Stimulated activated CD4-positive, alpha-beta T cell treated with anti-CD3 and anti-CD28 coated beads, Interleukin-1b, Interleukin-23, amount 100 ng/mL, for 48 hours (primary cell): ENCODE measurements around the gene DPEP3.

Experiments used
- DNase-seq: peaks from one replicate; pipeline ENCODE4 v3.0.0-alpha.2; 2020

Gene DPEP3

DNA sequence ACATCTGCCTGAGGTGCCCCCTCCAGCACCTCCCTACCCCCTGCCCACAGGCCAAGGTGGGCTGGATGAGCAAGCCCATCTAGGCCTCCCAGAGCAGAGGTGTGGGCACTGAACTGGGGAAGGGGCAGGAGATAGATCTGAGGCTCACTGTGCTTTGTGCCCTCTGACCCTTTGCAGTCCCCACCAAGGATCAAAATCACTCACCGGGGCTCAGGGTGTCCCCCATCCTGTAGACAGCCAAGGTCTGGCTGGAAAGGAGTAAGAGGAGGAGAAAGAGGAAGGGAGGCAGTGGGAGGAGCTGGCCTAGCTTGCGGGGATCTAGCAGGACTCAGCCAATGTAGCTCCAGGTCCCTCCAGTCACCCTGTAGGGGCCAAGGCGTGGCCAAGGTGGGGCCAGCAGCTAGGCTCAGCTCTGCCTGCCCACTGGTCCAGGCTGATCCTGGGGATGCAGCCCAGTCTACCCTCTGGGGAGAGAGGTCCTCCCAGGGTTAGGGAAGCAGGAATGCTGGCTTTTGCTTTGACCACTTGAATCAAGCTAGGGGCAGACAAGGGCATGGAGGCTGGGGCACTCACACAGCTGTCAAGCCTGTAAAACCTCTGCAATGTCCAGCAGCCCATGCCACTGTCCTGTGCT, 13.6 kb downstream of the DPEP3 start:
- no peak for DNase-seq

DNA sequence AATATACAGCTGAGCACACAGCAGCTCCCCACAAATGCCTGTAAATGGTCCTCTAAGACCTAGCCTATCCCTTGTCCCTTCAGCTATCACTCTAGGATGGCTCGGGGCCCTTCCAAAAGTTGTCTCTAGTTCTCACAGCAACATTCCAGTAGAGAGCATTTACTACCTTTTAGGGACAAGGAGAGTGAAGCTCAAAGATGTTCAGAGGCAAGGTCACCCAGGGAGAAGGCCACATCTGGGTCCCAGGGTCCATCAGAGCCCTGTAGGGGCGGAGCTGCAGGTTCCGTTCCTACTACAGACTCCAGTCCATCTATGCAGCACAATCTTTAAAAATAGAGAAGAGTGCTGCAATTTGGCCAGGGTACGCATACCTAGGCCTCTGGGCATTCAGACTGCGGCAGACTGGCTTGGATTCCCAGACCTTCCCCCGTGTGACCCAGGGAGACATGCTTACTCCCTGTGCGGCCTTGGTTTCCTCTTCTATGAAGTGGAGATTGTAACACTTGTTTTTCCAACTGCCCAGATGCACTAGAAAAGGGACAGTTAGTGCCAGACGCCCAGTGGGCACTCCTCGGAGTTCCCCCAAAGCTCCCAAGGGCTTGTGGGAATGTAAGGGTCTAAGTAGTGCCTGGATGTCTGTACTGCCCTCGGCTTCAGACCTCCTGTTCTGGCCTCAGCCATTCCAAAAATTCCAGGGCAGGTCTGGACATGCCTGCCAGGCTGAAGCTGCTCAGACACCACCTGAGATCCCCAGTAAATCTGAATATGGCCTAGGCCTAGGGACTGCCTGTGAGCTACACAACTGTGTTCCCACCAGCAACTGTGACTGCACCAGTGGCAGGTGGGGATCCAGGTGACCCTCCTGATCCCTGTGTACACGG, 14.4 kb downstream of the DPEP3 start:
- no peak for DNase-seq

- no peak for DNase-seq
Observed at GRCh38 chr16:67964477-67965131, 15.7 kb downstream of the DPEP3 start.

DNA sequence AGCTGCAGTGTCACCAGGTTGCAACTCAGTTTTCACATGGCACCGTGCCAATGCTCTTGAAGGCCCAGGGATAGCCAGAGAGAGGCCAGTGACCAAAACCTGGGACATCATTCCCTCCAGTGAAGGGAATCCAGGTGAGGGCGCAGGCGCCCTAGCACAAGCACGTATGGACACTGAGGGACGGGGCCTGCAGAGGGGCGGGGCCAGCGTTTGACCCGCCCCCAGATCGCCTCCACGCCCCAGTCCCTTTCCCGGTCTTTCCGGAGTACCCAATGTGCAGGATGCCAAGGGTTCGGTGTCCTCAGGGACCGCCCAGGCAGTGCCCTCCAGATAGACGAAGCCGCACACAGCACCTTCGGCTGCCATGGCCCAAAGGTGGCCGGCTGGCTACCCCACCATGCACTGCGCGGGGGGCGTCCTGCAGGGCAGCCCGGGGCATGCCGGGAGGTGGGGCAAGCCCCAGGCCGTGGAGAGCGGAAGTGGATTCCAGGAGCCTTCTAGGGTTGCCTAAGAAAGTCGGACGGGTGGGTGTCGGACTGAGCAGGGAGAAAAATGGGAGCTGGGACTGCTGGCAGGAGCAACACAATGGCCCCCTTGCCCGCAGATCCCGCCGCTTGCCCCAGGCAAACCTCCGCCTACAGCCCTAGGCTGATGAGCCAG, 16.5 kb downstream of the DPEP3 start:
- DNase-seq, result no peak

- no peak for DNase-seq
Observed at GRCh38 chr16:67963292-67963661, 17.0 kb downstream of the DPEP3 start.

DNA sequence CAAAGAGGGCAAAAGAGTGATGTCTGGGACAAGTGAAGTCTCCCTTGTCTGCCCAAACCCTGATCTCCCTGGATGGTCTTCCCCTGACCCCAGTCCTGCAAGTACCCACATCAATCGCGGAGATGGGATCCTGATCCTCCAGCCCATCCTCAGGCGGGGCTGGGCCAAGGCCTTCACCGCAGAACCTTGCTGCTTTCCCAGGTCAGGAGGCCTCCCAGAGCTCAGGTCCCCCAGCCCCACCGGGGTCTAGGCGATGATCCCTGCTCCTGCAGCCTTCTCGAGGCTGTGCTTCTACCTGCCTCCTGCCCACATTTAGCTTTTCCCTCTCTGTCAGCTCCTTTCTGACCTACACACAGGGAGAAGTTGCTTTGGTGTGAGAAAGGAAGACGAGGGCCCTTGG, 18.2 kb downstream of the DPEP3 start:
- DNase-seq, result no peak

GRCh38 chr16:67961551-67961957, 18.7 kb downstream of the DPEP3 start:
- no peak for DNase-seq

- DNase-seq, result no peak
Observed at GRCh38 chr16:67959536-67960329, 20.6 kb downstream of the DPEP3 start.

DNA sequence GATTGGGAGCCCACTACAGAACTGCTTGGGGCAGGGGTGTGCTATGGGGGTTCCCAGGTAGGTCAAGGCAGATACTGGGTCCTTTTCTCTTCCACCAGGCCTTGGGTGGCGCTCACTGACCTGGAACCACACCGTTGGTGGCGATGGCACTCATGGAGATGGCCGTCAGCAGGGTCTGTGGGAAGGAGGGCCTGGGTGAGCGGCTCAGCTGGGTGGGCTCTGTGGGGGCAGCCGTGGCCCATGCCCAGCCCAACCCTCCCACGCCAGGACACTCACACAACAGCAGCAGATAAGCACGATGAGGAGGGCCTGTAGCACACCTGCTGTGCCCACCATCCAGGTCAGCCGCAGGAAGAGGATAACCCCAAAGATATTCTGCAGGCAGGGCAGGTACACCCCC, 22.7 kb downstream of the DPEP3 start:
- DNase-seq, result no peak

DNA sequence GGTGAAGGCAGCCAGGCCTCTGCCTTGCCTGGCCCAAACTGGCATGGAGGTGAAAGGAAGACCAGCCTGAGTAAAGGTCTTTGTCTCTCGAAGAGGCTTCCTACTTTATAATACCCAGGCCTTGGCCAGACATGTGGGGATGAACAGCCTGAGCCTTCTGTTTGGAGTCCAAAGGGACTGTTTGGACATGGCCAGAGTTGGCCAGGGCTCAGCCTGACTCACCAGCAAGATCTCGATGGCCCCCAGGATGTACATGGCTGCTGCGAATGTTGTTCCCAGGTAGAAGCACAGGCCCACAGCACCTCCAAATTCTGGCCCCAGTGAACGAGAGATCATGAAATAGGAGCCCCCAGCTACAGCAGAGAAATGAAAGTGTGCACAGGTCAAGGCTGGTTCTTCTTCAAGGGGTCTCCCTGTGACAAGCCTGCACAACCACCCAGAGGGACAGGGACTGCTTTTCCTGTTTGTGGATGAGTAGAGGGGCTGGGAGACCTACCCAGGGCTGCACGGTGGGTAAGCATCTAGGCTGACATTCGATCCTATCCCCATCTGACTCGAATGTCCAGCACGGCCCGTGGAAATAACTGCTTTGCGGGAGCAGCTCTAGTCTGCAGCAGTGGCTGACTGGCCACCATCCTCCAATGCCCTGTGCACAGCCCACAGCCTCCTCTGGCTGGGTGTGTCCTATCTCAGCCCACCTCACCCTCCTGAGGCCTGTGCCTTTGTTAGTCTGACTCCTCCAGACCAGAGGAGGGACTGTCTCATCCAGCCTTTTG, 25.7 kb downstream of the DPEP3 start:
- no peak for DNase-seq

- DNase-seq, result no peak
Observed at GRCh38 chr16:67953641-67954375, 26.5 kb downstream of the DPEP3 start.

DNA sequence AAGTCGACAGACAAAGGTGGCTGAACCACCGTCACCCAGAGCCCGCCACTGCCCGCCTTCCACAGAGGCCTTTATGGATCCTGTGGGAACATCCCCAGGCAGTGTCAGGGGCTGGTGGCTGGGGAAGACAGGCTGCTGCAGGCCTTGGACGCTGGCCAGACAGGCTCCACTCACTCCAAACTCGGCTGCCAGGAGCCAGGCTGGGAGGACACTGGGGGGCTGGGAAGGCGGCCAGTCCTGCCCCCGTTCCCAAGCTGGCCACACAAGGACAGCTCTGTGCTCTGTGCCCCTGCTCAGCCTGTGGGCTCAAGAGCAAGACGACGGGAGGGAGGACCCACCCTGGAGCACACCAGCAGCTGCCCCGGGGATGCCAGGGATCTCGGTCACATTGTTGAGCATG, 28.8 kb downstream of the DPEP3 start:
- DNase-seq, result no peak

GRCh38 chr16:67950335-67950843, 29.9 kb downstream of the DPEP3 start:
- DNase-seq, result no peak

DNA sequence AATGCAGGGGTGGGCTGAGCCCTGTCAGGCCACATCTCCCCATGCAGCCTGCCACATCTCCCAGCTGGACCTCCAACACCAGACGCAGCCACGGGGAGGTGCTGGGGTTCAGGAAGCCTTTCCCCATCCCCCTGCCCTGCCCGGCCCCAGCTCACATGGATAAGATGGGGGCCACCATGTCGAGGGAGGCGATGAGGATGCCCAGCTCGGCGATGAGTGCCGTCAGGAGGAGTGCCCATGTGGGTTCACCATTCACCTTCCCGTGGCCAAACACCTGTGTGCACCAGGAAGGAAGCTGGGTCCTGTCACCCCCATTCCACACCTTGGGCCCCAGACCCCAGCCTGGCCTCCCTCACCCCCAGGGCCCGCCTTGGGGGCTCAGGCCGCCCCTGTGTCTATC, 30.7 kb downstream of the DPEP3 start:
- no peak for DNase-seq

- no peak for DNase-seq
Observed at GRCh38 chr16:67948015-67948414, 32.3 kb downstream of the DPEP3 start.

DNA sequence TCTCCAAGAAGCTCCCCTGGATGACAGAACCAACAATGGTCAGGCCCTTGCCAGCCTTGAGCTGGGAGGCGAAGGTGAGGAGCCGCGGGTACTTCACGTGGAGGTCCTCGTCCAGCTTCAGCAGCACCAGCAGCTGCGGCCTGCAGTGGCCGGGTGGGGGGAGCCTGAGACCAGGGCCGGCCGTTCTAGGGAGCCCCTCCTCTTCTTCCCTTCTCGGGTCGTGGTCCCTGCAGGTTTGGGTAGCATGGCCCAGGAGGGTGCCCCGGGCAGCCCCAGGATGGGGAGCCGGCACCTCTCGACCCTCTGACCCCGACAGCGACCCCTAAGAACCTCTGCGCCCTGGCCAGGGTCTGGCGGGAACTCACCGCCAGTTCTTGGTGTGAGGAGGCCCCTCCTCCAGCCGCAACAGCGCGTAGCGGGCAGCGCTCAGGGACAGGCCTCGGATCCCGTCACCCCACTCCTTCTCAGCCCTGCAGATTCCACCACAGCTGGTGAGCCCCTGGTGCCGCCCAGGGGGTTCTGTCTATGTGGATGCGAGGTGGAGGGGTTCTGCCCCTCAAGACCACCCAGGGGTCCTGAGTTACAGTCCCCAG, 33.2 kb downstream of the DPEP3 start:
- no peak for DNase-seq

DNA sequence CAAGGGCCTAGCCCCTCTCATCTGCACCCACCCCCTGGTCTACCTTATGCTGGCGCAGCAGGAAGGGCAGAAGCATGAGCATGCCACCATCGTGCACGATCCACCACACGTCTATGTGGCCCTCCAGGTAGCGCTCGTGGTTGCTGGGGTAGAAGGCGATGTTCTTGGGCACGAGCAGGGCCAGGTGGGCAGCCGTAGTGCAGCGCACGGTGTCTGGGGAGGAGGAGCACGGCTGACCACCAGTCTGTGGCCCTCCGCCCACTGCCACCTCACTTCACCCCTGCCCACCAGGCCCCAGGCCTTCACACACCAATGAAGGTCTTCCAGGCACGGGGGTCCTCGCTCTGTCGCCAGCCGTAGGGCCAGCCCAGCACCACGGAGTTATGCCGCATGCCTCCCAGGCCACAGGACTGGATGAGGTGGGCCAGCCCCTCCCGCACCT, 34.1 kb downstream of the DPEP3 start:
- no peak for DNase-seq

DNA sequence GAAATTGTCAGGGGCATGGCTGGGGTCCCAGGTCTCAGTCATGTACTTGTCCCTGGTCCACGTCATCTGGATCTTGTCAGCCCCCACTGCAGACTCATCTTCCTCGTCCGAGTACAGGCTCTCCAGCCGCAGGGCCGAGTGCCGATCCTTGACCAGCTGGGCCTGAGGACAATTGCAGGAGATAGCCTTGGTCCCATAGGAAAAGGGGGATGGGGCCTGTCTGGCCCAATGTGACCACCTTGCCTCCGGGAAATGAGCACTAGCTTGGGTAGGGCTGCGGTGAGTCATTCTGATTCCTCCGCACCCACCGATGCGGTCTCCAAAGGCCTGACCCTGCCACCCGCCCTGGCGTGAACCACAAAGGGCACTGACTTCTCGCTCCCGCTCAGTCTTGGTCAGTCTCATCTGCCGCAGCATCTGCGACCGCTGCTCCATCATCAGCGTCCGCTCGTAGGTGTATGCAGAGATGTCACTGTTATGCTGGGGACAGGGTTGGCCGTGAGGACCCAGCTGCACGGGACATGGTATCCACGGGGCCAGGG, 34.8 kb downstream of the DPEP3 start:
- DNase-seq, result no peak

GRCh38 chr16:67944690-67945391, 35.5 kb downstream of the DPEP3 start:
- DNase-seq, result no peak
